GM19238 (cell line): ENCODE measurements around the gene TTLL11.

Source experiments
- DNase-seq: peaks from one replicate; pipeline ENCODE4 v3.0.0; 2011; ENCODE audit warnings: low spot score; ENCODE audit not compliant: insufficient read length

TTLL11 gene

GRCh38 chr9:121774715-121775613 lies 318.1 kb downstream of the TTLL11 start:
- no peak for DNase-seq

- no peak for DNase-seq
Observed at GRCh38 chr9:121773954-121774714, 319.0 kb downstream of the TTLL11 start.

GRCh38 chr9:121773286-121773953 lies 319.7 kb downstream of the TTLL11 start:
- no peak for DNase-seq

- no peak for DNase-seq
Observed at GRCh38 chr9:121772600-121773285, 320.4 kb downstream of the TTLL11 start.
